ENCODE data around the gene ST6GALNAC3.

Gene ST6GALNAC3

DNA sequence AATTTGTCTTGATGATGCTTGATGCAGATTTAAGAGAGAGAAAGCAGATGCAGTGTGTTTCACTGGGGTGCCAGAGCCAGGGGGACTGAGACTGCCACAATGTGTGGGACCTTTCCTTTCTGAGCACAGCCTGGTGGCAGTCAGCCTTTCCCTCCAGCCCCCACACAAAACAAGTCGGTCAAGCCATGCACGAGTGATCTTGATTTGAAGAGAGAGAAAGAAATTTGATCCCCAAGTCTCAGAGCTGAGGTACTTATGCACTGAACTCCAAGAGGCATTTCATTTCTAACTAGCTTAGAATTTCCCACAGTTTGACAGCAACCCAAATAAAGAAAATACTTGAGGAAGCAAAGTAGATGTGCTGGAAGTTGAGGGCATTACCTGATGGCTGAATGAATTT, 193.8 kb downstream of the ST6GALNAC3 start:
- H3K27ac ChIP-seq, result no peak overlapping the region
- TF ChIP-seq, protein P1, sequence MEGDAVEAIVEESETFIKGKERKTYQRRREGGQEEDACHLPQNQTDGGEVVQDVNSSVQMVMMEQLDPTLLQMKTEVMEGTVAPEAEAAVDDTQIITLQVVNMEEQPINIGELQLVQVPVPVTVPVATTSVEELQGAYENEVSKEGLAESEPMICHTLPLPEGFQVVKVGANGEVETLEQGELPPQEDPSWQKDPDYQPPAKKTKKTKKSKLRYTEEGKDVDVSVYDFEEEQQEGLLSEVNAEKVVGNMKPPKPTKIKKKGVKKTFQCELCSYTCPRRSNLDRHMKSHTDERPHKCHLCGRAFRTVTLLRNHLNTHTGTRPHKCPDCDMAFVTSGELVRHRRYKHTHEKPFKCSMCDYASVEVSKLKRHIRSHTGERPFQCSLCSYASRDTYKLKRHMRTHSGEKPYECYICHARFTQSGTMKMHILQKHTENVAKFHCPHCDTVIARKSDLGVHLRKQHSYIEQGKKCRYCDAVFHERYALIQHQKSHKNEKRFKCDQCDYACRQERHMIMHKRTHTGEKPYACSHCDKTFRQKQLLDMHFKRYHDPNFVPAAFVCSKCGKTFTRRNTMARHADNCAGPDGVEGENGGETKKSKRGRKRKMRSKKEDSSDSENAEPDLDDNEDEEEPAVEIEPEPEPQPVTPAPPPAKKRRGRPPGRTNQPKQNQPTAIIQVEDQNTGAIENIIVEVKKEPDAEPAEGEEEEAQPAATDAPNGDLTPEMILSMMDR (conservative IDR thresholded peaks at IDR 0.05), result no peak

DNA sequence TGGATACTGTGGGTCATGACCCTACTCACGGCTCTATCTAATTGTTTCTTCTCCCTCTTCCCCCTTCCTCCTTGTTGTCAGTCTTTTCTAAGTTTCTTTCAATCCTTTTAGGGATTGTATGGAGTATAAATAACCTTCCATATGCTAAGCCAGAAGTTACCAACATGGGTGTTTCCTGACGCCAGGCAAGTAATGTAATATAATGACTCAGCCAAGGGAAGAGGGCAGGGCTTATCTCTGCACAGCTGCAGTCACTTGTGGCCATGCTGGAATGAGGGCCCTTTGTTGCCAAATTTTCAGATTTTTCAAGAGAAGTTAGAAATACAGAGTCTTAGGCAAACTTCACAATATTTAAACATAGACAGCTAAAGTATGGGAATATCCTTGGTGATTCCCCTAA, 194.6 kb downstream of the ST6GALNAC3 start:
- TF ChIP-seq, protein P1 (conservative IDR thresholded peaks at IDR 0.05), result no peak
- no peak overlapping the region for H3K27ac ChIP-seq

DNA sequence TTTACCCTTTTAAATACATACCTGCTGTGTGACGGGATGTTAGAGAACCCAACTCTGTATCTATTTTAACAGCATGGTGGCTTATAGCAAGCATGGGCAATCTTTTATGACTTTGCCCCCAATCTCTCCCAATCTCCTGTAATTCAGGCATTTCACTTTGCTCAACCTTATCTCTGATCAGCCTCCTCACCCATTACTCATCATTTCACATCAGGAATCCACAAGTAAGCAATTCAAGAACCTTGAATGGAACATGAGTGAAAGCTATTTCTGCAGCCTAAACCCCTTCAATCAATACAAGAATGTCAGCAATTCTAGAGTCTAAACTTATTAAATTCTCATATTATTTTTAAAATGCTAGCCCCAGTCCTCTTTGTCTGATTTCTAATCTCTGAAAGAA, 199.8 kb downstream of the ST6GALNAC3 start:
- TF ChIP-seq, protein P1 (conservative IDR thresholded peaks at IDR 0.05), result no peak

DNA sequence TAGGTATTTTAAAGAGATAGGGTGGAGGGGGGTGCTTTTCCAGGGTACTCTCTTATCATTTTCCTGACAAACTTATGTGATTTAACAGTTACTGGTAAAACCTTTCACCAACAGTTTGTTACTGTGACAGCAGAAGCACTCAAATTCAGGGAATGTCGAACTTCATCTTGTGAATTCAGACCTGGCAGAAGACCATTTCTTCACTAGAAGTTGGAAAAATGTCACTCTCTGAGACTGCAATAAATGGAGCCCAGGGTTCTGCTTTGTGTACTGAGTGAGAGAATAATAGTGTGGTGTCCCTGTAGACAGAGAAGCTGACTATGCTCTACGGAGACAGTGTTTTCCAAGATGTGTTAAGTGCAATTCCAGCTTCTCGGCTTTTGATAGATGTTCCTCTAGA, 200.2 kb downstream of the ST6GALNAC3 start:
- H3K27ac ChIP-seq, result no peak overlapping the region
- TF ChIP-seq, protein P1 (conservative IDR thresholded peaks at IDR 0.05), result no peak

More for the DNA sequence above, 199.8 kb downstream of the ST6GALNAC3 start:
- H3K27ac ChIP-seq, result no peak overlapping the region

DNA sequence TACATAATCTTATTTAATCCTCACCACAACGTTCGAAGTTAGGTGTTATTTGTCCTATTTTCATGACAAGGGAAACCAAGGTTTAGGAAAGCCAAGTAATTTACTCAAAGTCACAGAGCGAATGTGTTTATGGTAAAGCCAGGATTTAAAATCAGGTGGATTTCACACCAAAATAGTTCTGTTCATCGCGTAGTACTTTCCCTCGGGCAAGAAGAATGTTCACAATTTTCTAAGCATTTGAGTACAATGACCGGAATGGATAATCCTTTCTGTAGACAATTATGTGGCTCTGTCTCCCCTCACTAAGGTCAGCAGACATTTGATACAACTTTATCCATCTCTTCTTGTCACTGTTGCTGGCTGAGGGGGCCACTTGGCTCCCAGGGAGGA, 204.2 kb downstream of the ST6GALNAC3 start:
- no peak overlapping the region for H3K27ac ChIP-seq
- TF ChIP-seq, protein P1 (conservative IDR thresholded peaks at IDR 0.05), result no peak

DNA sequence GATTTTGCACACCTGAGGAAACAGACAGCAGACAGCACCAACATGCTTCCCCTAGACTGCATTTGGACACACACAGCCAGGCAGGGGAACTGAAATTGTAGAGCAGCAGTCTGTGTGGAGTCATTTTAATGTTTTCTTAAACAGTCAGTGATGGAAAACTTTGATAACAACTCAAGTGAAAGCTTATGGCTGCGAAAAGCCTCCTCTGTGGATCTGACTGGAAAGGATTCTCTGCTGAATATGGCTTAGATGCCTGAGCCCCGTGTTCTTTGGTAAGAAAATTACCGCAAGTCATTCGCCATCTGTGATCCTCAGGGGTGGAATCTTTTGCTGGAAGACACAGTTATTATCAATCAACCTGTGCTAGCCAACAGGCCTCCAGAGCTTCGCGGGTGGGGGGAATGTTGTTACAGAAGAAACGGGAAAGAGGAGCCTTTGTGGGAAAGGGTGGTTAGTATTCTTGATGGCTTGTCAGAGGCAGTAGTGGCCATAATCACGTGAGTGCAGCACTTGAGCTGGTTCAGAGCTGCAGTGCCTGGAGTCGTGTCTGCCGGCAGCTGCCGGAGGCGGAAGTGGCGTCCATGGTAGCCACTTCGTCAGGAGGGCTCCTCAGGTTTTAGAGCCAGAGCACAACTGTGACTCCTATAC, 204.7 kb downstream of the ST6GALNAC3 start:
- TF ChIP-seq, protein P1 (conservative IDR thresholded peaks at IDR 0.05), result no peak
- no peak overlapping the region for H3K27ac ChIP-seq

DNA sequence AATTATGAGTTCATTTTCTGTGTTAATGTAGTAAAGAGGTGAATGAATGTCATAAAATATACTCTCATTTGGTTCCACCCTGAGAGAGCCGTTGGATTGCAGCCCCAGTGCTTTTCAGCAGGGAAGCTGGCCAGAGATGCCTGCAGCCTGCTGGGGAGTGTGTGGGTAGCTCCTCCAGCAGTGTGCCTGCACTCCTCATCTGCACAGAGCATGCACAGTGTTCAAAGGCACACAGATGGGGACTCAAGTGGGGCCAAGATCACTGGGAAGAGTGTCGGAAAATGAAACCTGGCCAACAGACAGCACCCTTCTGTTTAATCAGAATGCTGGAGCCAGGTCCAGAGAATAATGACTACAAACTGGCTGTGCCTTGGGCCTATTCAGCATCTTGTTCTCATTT, 206.8 kb downstream of the ST6GALNAC3 start:
- H3K27ac ChIP-seq, result no peak overlapping the region
- TF ChIP-seq, protein P1 (conservative IDR thresholded peaks at IDR 0.05), result no peak

Measured in VCaP (cell line).